Esophagus muscularis mucosa (tissue), 4 donors: ENCODE data around the gene MYH10. TPM values are rescaled to one million over a fixed set of nuclear protein-coding genes. Genes with fewer than 3 reads are reported as not detected.

Experiments used
- DNase-seq: peaks from one replicate; pipeline ENCODE4 v3.0.0-alpha.2; 2017; ENCODE audit errors: extremely low spot score
- H3K27ac ChIP-seq, 4 donors: fragments of 200-600 bp; sonication (generic); replicated peaks in 1 of 4; 1 replicate in 3 of 4; 2 replicates in 1 of 4; pipeline ENCODE4 v1.5.1; 2016 to 2019; ENCODE audit warnings: mild to moderate bottlenecking in 1 of 4
- H3K27me3 ChIP-seq, 4 donors: fragments of 200-600 bp; sonication (generic); one replicate each; pipeline versions ENCODE4 v1.5.1 to v1.6.0; 2016 to 2019
- H3K36me3 ChIP-seq, 4 donors: fragments of 200-600 bp; sonication (generic); one replicate each; pipeline ENCODE4 v1.5.1; 2016 to 2019
- H3K4me1 ChIP-seq, 4 donors: fragments of 200-600 bp; sonication (generic); one replicate each; pipeline ENCODE4 v1.5.1; 2016 to 2019
- H3K4me3 ChIP-seq, 4 donors: fragments of 200-600 bp; sonication (generic); 1 replicate in 2 of 4; 2 replicates in 2 of 4; pipeline ENCODE4 v1.5.1; 2016 to 2019; ENCODE audit warnings: mild to moderate bottlenecking in 4 of 4, moderate library complexity in 1 of 4
- H3K9me3 ChIP-seq, 4 donors: fragments of 200-600 bp; sonication (generic); 1 replicate in 3 of 4; 2 replicates in 1 of 4; pipeline ENCODE4 v1.5.1; 2016 to 2019
- EP300 ChIP-seq: sonication (generic); formaldehyde crosslinking; IDR thresholded peaks from one replicate; pipeline ENCODE4 v1.6.1; 2017; ENCODE audit warnings: antibody characterized with exemption
- POLR2A ChIP-seq: fragments of 450-650 bp; IDR thresholded peaks from one replicate; pipeline ENCODE4 v1.6.1; 2017; ENCODE audit warnings: antibody characterized with exemption, moderate library complexity, mild to moderate bottlenecking, low read depth
- POLR2AphosphoS5 ChIP-seq, 2 donors: sonication (generic); formaldehyde crosslinking; IDR thresholded peaks; one replicate each; pipeline ENCODE4 v1.6.1; 2017; ENCODE audit warnings: antibody characterized with exemption in 2 of 2
- WGBS: methylation state at CpG from one replicate; pipeline ENCODE4 v1.1.5; 2018; 5-methylcytosine and 5-hydroxymethylcytosine counted together
- intact Hi-C: fragments of 100-400 bp; cut with DNase I; formaldehyde crosslinking; loops from one replicate; pipeline ENCODE4 v1.15.1; 2023
- total RNA-seq, 4 donors: library from RNA; depleted of rRNA; stranded (reverse); fragments of >200 nt; gene quantifications; one replicate each; pipeline versions ENCODE4 v1.1.0 to v1.2.1, GENCODE V29; 2016
- TF ChIP-seq, protein P1 (sequence below), 3 experiments: fragments of 200-600 bp in 2 of 3; fragments of 450-650 bp in 1 of 3; sonication (generic) in 2 of 3; IDR thresholded peaks; one replicate each; pipeline ENCODE4 v1.5.1; 2017 to 2019; ENCODE audit warnings: antibody characterized with exemption in 3 of 3, mild to moderate bottlenecking in 2 of 3, moderate library complexity in 1 of 3

The MYH10 gene
- total RNA-seq, 4 donors from 2014 or later: 18.9 to 42.0 (median 29.3) TPM

DNA sequence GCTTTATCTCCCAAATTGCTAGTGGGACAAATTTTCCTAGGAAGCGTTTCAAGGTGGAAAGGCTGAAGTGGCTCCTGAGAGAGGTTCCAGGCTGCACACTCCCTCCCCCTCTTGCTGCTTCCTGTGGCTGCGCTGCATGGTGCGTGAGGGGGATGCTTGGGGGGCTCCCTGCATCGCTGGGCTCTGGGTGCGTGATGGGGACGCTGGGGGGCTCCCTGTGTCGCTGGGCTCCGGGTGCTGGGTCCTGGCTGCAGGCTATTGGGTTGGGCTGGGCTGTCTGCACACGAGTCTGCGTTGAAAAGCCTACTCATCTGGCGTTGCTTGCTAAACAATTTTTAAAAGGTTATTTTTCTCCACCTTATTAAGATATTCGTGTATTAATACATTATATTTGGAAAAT, 164.8 kb downstream of the MYH10 start:
- Histone ChIP-seq H3K9me3 (no peaks in the 10 kb centered on the region), H3K36me3 (peaks cover 21 to 77% (median 72%) of the 10 kb centered on the region in 4 donors), H3K4me1 (peaks cover 15 to 50% (median 38%) of the 10 kb centered on the region in 4 donors), H3K27ac (no peak overlapping the region), H3K27me3 (no peaks in the 10 kb centered on the region), H3K4me3 (no peak overlapping the region)
- WGBS: 56% methylated on average over 12 of the region's 12 CpGs
- intact Hi-C loops: no loop called here
- TF ChIP-seq POLR2AphosphoS5 (IDR thresholded peaks at IDR 0.05) (no peak), POLR2A (no peak), EP300 (no peak)
- TF ChIP-seq, protein P1, sequence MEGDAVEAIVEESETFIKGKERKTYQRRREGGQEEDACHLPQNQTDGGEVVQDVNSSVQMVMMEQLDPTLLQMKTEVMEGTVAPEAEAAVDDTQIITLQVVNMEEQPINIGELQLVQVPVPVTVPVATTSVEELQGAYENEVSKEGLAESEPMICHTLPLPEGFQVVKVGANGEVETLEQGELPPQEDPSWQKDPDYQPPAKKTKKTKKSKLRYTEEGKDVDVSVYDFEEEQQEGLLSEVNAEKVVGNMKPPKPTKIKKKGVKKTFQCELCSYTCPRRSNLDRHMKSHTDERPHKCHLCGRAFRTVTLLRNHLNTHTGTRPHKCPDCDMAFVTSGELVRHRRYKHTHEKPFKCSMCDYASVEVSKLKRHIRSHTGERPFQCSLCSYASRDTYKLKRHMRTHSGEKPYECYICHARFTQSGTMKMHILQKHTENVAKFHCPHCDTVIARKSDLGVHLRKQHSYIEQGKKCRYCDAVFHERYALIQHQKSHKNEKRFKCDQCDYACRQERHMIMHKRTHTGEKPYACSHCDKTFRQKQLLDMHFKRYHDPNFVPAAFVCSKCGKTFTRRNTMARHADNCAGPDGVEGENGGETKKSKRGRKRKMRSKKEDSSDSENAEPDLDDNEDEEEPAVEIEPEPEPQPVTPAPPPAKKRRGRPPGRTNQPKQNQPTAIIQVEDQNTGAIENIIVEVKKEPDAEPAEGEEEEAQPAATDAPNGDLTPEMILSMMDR (IDR thresholded peaks at IDR 0.05): no peak
- no peak for DNase-seq

DNA sequence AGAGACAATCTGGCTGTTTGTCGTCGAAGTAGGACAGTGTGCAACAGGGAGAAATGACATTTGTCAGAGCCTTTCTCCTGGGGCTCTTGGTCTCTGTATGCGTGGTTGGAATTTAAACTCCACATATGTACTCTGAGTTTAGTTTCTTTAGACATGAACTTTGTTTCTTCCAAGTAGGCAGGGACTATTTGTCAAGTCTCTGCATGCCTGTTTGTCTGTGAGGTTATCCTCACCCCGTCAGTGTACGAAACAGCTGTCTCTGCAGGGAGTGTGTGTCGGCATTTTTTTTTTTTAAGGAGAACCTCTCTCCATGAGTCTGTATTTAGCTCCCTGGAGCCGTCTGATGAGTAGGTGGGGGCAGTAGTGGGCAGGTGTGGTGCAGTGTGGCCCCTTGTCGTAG, 165.2 kb downstream of the MYH10 start:
- no peak for TF ChIP-seq POLR2A
- no peak for TF ChIP-seq EP300
- no peak for TF ChIP-seq POLR2AphosphoS5 (IDR thresholded peaks at IDR 0.05)
- TF ChIP-seq, protein P1 (IDR thresholded peaks at IDR 0.05): no peak
- 57% methylated on average over 8 of the region's 8 CpGs for WGBS
- peaks cover 25 to 80% (median 76%) of the 10 kb centered on the region in 4 donors for H3K36me3 ChIP-seq
- H3K9me3 ChIP-seq: no peaks in the 10 kb centered on the region
- intact Hi-C loops: no loop called here
- no peak overlapping the region for H3K27ac ChIP-seq
- no peak overlapping the region for H3K4me3 ChIP-seq
- no peaks in the 10 kb centered on the region for H3K27me3 ChIP-seq
- H3K4me1 ChIP-seq: peaks cover 11 to 46% (median 34%) of the 10 kb centered on the region in 4 donors
- DNase-seq: no peak

DNA sequence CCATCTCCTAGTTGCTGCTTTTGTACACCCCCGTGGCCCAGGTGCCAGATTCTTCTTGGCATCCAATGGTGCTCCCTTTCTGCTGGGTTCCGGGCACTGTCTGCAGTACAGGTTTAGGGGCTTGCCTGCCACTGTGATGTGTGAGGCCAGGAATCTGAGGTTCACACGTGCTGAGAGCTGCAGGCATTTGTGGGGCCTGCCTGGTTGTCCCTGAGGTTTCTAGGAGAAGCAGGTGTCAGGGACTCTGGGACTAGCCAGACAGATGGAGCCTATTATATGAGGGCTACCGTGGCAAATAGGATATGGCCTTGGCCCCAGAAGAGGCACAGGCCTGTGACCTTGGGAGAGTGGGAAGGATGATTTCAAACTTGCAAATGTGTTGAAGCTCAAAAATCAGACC, 165.6 kb downstream of the MYH10 start:
- H3K4me1 ChIP-seq: peaks cover 7 to 42% (median 29%) of the 10 kb centered on the region in 4 donors
- H3K9me3 ChIP-seq: no peaks in the 10 kb centered on the region
- intact Hi-C loops: no loop called here

DNA sequence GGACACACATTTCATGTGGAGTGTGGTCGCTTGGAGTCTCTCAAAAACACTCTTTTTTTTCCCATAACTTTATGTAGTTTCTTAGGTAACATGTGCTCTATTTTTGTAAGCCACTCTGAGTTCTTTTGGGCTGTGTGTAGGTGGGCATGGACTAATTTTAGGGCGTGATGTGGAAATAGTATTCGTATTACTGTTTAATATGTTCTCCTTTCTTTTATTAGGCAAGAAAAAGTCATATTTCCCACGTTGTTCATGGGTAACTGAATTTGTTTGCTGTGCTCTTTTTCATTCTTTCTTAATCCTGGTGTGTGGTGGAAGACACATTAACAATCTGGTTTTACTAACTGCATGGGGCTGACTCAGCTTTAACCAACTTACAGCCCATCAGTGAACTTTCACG, 167.4 kb downstream of the MYH10 start:
- peaks cover 6 to 29% (median 20%) of the 10 kb centered on the region in 4 donors for H3K4me1 ChIP-seq
- H3K9me3 ChIP-seq: no peaks in the 10 kb centered on the region
- H3K27me3 ChIP-seq: no peaks in the 10 kb centered on the region
- H3K36me3 ChIP-seq: peaks cover 37 to 89% (median 85%) of the 10 kb centered on the region in 4 donors
- WGBS: 57% methylated on average over 5 of the region's 5 CpGs
- no peak overlapping the region for H3K4me3 ChIP-seq
- DNase-seq: no peak
- intact Hi-C loops: no loop called here
- no peak overlapping the region for H3K27ac ChIP-seq
- TF ChIP-seq, protein P1 (IDR thresholded peaks at IDR 0.05): no peak
- TF ChIP-seq POLR2AphosphoS5 (IDR thresholded peaks at IDR 0.05) (no peak), POLR2A (no peak), EP300 (no peak)

More for the DNA sequence above, 165.6 kb downstream of the MYH10 start:
- peaks cover 29 to 84% (median 80%) of the 10 kb centered on the region in 4 donors for H3K36me3 ChIP-seq
- H3K27me3 ChIP-seq: no peaks in the 10 kb centered on the region
- no peak overlapping the region for H3K27ac ChIP-seq
- no peak overlapping the region for H3K4me3 ChIP-seq
- DNase-seq: no peak
- TF ChIP-seq, protein P1 (IDR thresholded peaks at IDR 0.05): no peak
- TF ChIP-seq POLR2A: no peak
- no peak for TF ChIP-seq POLR2AphosphoS5 (IDR thresholded peaks at IDR 0.05)
- TF ChIP-seq EP300: no peak
- 8% methylated on average over 2 of the region's 4 CpGs for WGBS

DNA sequence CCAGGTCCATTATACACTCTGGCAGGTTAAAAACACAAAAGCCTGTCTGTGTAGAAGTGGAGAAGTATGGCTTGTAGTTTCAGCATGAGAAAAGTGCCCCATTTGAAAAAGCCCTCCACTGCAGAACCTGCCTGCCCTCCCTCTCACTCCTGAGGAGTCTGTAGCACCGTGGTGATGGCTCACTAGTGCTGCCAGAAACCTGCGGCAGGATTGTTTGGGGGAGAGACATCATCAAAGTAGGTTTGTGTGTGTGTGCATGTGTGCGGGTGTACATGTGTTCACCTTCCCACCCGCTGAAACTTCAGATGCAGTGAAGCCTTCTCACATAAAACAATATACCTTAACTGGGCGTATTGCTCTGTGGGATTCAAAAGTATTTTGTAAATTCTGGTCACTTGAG, 168.0 kb downstream of the MYH10 start:
- H3K27me3 ChIP-seq: no peaks in the 10 kb centered on the region
- H3K36me3 ChIP-seq: peaks cover 37 to 89% (median 87%) of the 10 kb centered on the region in 4 donors
- DNase-seq: no peak
- H3K4me3 ChIP-seq: no peak overlapping the region
- TF ChIP-seq, protein P1 (IDR thresholded peaks at IDR 0.05): no peak
- no peak for TF ChIP-seq POLR2AphosphoS5 (IDR thresholded peaks at IDR 0.05)
- no peak overlapping the region for H3K27ac ChIP-seq
- no peaks in the 10 kb centered on the region for H3K9me3 ChIP-seq
- 70% methylated on average over 5 of the region's 5 CpGs for WGBS
- intact Hi-C loops: no loop called here
- peaks cover 6 to 27% (median 20%) of the 10 kb centered on the region in 4 donors for H3K4me1 ChIP-seq
